Measurements from ENCODE around the gene TGIF2.

DNA sequence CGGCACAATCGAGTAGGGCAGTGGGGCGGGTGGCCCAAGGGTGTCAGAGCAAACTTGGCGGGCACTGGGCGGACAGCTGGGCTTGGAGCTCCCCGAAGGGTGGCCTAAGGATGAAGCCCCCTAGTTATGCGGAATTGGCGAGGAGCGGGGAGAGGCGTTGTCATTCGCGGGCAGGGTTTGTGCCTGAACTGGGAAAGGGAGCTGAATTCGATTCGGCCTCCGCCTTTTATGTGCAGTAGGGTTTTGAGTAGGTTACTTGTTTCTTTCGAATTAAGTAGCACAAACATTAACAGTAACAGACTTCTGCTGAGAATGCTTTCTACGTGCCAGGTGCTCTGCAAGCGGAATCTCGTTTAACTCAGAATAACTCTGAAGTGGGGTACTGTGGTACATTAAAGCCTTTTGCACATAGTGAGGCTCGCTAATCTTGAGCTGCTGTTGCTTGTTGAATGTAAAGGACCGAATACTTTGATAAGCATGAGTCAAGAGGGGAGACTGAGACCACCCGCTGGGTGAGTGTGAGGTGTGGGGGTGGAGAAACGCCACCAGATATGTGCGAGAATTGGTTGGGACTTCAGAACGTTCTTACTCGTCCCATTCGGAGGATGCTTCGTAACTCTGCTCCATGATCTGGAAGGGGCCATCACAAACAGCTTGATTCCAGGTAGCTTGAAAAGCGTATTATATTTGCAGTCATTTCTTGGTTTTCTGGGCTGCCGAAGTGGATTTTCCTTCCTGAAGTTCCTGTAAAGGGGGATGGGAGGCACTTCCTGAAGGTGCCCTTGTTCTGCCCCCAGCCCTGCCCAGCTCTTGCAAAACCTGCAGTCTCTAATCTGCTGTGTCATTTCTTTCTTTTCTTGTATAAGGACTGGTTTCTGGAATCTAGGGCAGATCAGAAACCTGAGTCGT, 33.0 kb downstream of the TGIF2 start:
- TF ChIP-seq POLR2A (IDR thresholded peaks at IDR 0.05; ENCODE audit: low read depth, low read length): no peak
- TF ChIP-seq POLR2AphosphoS5 (IDR thresholded peaks at IDR 0.05; ENCODE audit: low read depth, low read length): no peak

Data from GM12892 (cell line).